Rectal smooth muscle tissue (tissue), 1 donor: ENCODE measurements around the gene R3HDM4.
"Not testable (repeated sequence)": the region's sequence is repeated elsewhere in the genome, so short reads cannot be mapped to it uniquely, and the experiment has no call there.

Experiments
- H3K27ac ChIP-seq: one replicate; pipeline ENCODE4 v1.7.0; 2013; ENCODE audit warnings: low read depth, low read length, inconsistent platforms
- H3K27me3 ChIP-seq: one replicate; pipeline ENCODE4 v1.7.0; 2013; ENCODE audit warnings: low read length; ENCODE audit not compliant: control insufficient read depth, insufficient read depth
- H3K36me3 ChIP-seq: one replicate; pipeline ENCODE4 v1.7.0; 2013; ENCODE audit warnings: low read length; ENCODE audit not compliant: control insufficient read depth, insufficient read depth
- H3K4me1 ChIP-seq: one replicate; pipeline ENCODE4 v1.7.0; 2013; ENCODE audit warnings: low read length; ENCODE audit not compliant: control insufficient read depth, insufficient read depth
- H3K4me3 ChIP-seq: one replicate; pipeline ENCODE4 v1.7.0; 2013; ENCODE audit warnings: low read length
- H3K9ac ChIP-seq: one replicate; pipeline ENCODE4 v1.7.0; 2013; ENCODE audit warnings: low read length

The R3HDM4 gene

DNA sequence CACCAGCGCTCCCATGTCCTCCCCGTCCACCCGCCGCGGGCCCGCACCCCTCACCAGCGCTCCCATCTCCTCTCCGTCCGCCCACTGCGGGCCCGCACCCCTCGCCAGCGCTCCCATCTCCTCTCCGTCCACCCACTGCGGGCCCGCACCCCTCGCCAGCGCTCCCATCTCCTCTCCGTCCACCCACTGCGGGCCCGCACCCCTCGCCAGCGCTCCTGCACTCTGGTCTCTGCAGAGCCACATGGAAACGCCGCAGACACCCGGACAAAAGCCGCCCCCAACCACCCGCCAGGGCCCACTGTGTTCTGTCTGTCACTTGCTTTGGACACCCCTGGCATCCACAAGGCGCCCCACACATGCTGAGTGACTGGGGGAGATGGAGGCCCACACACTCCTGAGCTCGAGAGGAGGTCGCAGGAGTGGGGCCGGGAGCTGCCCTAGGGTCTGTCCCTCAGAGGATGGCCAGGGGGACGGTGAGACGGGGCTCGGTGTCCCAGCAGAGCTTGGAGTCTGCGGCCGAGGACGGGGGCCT lies 46.2 kb downstream of the R3HDM4 start:
- Histone ChIP-seq H3K9ac (no peak overlapping the region), H3K36me3 (peaks cover 2% of the 10 kb centered on the region), H3K27me3 (no peaks in the 10 kb centered on the region), H3K4me3 (no peak overlapping the region), H3K27ac (no peak overlapping the region), H3K4me1 (peaks cover 17% of the 10 kb centered on the region)

DNA sequence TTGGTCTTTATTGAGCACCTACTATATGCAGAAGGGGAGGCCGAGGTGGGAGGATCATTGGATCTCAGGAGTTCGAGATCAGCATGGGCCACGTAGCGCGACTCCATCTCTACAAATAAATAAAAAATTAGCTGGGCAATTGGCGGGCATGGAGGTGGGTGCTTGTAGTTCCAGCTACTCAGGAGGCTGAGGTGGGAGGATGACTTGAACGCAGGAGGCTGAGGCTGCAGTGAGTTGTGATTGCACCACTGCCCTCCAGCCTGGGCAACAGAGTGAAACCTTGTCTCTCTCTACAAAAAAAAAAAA lies 49.8 kb downstream of the R3HDM4 start:
- no peak overlapping the region for H3K27ac ChIP-seq
- H3K27me3 ChIP-seq: no peaks in the 10 kb centered on the region
- H3K4me1 ChIP-seq: peaks cover 4% of the 10 kb centered on the region
- peaks cover 2% of the 10 kb centered on the region for H3K36me3 ChIP-seq
- no peak overlapping the region for H3K4me3 ChIP-seq
- H3K9ac ChIP-seq: no peak overlapping the region

DNA sequence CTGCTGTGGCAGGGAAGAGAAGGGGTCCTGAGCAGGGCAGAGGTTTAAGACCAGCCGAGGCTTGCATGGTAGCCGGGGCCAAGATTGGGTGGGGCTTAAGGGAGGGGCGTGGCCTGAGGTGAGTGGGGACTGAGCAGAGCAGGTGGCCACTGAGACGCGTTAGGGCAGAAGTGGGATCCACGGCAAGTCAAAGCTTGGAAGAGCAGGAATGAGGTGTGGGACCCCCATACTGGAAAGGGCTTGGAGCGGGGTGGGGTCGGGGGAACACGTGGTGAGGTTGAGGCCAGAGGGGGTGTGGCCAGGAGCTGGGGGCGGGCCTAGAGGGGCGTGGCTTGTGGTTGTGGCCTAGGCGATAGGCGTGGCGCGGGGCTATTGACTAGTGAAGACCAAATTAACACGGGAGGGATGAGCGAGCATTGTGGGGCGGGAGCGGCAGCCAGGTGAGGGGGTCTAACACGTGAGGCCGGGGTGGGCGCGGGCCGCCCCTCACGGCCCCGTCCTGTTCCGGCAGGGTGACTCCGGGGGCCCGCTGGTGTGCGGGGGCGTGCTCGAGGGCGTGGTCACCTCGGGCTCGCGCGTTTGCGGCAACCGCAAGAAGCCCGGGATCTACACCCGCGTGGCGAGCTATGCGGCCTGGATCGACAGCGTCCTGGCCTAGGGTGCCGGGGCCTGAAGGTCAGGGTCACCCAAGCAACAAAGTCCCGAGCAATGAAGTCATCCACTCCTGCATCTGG lies 50.3 kb downstream of the R3HDM4 start:
- Histone ChIP-seq H3K36me3 (peaks cover 2% of the 10 kb centered on the region), H3K4me1 (peaks cover 3% of the 10 kb centered on the region), H3K9ac (no peak overlapping the region), H3K27me3 (no peaks in the 10 kb centered on the region), H3K27ac (no peak overlapping the region), H3K4me3 (no peak overlapping the region)

DNA sequence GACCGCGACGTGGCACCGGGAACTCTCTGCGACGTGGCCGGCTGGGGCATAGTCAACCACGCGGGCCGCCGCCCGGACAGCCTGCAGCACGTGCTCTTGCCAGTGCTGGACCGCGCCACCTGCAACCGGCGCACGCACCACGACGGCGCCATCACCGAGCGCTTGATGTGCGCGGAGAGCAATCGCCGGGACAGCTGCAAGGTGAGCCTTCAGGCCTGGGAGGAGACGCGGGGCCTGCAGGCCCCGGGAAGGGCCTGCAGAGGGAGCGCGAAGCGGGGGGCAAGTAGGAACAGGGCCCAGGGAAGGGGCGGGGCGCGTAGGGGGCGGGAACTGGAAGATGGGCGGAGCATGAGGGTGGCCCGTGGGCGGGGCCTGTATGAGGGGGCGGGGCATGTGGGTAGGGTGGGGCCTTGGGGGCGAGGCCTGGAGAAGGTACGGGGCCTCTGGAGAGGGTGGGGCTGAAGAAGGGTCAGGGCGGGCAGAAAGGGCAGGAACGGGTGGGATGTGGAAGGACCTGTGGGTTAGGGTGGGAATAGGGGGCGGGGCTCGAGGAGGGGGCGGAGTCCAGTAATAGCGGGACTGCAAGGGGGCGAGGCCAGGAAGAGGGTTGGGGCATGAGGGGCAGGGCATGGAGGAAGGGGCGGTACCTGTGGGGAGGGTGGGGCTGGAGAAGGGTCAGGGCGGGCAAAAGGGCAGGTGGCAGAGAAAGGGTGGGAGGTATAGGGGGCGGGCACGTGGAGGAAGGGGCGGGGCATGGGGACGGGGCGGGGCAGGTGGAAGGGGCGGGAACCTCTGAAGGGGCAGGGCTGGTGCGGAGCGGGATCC lies 51.1 kb downstream of the R3HDM4 start:
- Histone ChIP-seq H3K4me1 (peaks cover 3% of the 10 kb centered on the region), H3K36me3 (no peaks in the 10 kb centered on the region), H3K4me3 (no peak overlapping the region), H3K27ac (no peak overlapping the region), H3K9ac (no peak overlapping the region), H3K27me3 (no peaks in the 10 kb centered on the region)

DNA sequence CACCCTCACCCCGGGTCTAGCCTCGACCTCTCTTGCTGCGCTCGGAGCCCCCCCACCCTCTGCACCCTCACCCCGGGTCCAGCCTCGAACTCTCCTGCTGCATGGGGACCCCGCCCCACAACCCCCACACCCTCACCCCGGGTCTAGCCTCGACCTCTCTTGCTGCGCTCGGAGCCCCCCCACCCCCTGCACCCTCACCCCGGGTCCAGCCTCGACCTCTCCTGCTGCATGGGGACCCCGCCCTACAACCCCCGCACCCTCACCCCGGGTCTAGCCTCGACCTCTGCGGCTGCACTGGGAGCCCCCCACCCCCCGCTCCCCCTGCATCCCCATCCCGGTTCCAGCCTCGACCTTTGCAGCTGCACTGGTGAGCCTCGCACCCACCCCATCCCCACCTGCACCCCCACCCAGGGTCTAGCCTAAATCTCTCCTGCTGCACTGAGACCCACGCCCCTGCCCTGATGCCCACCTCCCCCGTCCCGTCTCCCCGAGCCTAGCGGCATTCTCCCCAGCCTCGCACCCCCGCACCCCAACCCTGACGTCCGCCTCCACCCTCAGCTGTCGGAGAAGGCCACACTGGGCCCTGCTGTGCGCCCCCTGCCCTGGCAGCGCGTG lies 51.8 kb downstream of the R3HDM4 start:
- Histone ChIP-seq H3K9ac (no peak overlapping the region), H3K27ac (no peak overlapping the region), H3K36me3 (no peaks in the 10 kb centered on the region), H3K4me3 (no peak overlapping the region), H3K4me1 (peaks cover 3% of the 10 kb centered on the region), H3K27me3 (no peaks in the 10 kb centered on the region)

DNA sequence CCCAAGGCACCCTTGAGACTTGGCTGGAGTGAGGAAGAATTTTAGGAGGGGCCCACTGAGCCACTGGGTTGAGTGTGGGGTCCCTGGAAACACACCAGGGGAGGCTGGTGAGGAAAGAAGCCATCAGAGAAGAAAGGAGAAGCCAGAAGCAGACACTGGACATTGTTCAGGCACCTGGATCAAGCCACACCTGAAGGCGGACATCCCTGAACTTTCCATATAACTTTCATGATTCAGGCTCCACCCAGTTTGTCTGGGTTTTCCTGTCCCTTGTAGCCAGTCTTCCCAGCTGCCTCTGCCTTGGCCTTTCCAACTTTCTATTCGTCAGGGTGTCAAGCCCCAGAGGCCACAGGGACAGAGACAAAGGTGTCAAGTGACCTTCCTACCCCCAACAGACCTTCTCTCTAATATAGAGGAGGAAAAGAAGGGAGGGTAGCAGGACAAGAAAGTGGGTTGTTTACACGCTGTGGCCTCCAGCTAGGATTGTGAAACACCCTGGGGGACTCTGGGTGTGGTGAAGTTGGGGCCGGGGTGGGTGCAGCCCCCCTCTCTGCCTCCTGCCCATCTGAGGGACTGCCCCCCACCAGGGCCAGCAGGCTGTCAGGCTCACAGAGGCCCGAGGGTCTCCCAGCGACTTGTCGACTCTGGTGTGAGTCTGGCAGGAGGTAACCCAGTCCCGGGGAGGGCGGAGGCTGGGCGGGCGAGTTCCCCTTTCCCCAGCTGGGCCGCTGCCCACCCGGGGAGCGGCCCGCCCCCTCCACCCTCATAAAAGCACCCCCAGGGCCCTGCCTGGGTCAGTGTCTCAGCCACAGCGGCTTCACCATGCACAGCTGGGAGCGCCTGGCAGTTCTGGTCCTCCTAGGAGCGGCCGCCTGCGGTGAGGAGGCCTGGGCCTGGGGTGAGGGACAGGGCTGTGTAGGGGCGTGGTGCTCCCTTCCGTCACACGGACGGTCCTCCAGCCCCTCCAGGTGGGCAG lies 53.9 kb downstream of the R3HDM4 start, which contains the start of gene CFD:
TSS of gene CFD (plus strand) at position 797 of the 976 bp plus-strand sequence. CDS start at position 823, 26 bp downstream.
- no peak within 1 kb of the TSS for H3K9ac ChIP-seq
- H3K27ac ChIP-seq: no peak within 1 kb of the TSS
- peak within 1 kb of the TSS; percentile 54 for H3K4me3 ChIP-seq
- H3K4me1 ChIP-seq: peaks cover 3% of the 10 kb centered on the region
- no peaks in the 10 kb centered on the region for H3K27me3 ChIP-seq
- H3K36me3 ChIP-seq: no peaks in the 10 kb centered on the region

DNA sequence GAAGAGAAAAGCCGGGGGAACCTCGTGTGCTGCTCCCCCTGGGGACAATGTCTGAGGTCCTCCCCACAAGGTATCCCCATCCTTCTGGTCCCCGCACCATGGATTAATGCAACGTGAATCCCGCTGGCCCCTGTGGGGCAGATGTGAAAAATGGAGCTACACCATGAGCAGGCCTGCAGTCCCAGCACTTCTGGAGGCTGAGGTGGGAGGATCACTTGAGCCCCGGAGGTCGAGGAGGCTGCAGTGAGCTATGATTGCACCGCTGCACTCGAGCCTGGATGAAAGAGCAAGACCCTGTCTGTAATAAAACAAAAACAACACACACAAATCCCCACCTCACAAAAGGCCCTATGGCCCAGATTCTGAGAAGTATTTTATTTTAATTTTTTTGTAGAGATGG lies 54.7 kb downstream of the R3HDM4 start:
- Histone ChIP-seq H3K9ac (no peak overlapping the region), H3K27me3 (no peaks in the 10 kb centered on the region), H3K4me3 (no peak overlapping the region), H3K4me1 (no peaks in the 10 kb centered on the region), H3K27ac (no peak overlapping the region), H3K36me3 (no peaks in the 10 kb centered on the region)

DNA sequence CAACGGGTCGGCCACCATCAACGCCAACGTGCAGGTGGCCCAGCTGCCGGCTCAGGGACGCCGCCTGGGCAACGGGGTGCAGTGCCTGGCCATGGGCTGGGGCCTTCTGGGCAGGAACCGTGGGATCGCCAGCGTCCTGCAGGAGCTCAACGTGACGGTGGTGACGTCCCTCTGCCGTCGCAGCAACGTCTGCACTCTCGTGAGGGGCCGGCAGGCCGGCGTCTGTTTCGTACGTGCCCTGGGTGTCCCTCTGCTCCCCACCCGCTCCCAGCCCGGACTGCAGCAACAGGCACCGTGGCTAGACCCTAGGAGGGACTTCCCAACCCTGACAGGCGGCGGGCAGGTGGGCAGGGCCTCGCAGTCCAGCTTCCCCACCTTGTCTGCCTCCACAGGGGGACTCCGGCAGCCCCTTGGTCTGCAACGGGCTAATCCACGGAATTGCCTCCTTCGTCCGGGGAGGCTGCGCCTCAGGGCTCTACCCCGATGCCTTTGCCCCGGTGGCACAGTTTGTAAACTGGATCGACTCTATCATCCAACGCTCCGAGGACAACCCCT lies 57.4 kb downstream of the R3HDM4 start:
- Histone ChIP-seq H3K36me3 (no peaks in the 10 kb centered on the region), H3K9ac (no peak overlapping the region), H3K27ac (no peak overlapping the region), H3K4me1 (peaks cover 8% of the 10 kb centered on the region), H3K27me3 (peaks cover 4% of the 10 kb centered on the region), H3K4me3 (no peak overlapping the region)

DNA sequence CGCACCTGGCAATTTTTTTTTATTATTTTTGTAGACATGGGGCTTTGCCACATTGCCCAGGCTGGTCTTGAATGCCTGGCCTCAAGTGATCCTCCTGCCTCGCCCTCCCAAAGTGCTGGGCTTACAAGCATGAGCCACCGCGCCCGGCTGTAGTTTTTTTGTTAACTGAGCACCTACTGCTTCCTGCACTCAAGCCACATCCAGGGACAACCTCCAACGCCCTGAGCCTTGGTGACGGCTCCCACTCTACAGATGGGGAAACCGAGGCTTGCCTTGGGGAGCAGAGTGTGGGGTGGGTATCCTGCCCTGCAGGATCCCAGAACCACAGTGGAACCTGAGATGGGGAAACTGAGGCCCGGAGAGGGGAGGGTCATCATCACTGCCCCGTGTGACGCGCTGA lies 57.9 kb downstream of the R3HDM4 start:
- H3K9ac ChIP-seq: no peak overlapping the region
- H3K27me3 ChIP-seq: peaks cover 4% of the 10 kb centered on the region
- no peak overlapping the region for H3K27ac ChIP-seq
- no peak overlapping the region for H3K4me3 ChIP-seq
- peaks cover 8% of the 10 kb centered on the region for H3K4me1 ChIP-seq
- H3K36me3 ChIP-seq: no peaks in the 10 kb centered on the region

DNA sequence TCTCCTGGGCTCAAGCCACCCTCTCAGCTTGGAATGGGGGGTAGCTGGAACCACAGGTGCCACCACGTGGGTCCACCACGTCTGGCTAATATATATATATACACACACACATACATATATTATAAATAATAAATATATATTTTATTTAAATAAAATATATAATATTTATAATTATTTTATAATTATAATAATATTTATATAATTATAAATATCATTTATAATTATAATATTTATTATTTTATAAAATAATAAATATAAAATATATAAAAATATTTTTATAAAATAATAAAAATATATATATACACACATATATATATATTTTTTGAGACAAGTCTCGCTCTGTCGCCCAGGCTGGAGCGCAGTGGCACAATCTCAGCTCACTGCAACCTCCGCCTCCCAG lies 58.5 kb downstream of the R3HDM4 start:
- Histone ChIP-seq H3K36me3 (no peaks in the 10 kb centered on the region), H3K4me1 (peaks cover 8% of the 10 kb centered on the region), H3K9ac (no peak overlapping the region), H3K27ac (no peak overlapping the region), H3K4me3 (no peak overlapping the region), H3K27me3 (peaks cover 4% of the 10 kb centered on the region)

DNA sequence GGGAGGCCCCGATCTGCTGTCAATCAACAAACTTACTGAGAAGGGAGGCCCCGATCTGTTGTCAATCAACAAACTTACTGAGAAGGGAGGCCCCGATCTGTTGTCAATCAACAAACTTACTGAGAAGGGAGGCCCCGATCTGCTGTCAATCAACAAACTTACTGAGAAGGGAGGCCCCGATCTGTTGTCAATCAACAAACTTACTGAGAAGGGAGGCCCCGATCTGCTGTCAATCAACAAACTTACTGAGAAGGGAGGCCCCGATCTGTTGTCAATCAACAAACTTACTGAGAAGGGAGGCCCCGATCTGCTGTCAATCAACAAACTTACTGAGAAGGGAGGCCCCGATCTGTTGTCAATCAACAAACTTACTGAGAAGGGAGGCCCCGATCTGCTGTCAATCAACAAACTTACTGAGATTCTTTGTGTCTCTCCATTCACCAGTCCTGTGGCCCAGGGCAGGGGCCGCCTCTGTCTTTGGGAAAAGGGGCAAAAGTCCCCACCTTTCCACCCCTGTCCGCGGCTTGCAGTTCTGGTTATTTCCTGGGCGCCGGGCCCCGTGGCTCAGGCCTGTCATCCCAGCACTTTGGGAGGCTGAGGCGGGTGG lies 59.3 kb downstream of the R3HDM4 start:
- not testable (repeated sequence) for H3K27me3 ChIP-seq, H3K9ac ChIP-seq, H3K36me3 ChIP-seq, H3K4me3 ChIP-seq, H3K27ac ChIP-seq, H3K4me1 ChIP-seq
